Activated B cell treated with CpG ODN at 0.5 μM for 24 hours (primary cell): ENCODE measurements around the gene GYPE. TPM values are rescaled to one million over a fixed set of nuclear protein-coding genes. Genes with fewer than 3 reads are reported as not detected.
"Not testable (repeated sequence)": the region's sequence is repeated elsewhere in the genome, so short reads cannot be mapped to it uniquely, and the experiment has no call there.

Experiments used
- ATAC-seq: fragments of 200-7000 bp; cut with Tn5 transposase; one replicate; pipeline ENCODE4 v1.10.0; 2021; ENCODE audit warnings: low read depth, mild to moderate bottlenecking, moderate library complexity
- CTCF ChIA-PET: fragments of 350-600 bp; sonication (Branson Sonifier 250); formaldehyde crosslinking; loops from one replicate; lab custom pipeline; 2021; ENCODE audit warnings: antibody characterized with exemption; lab: Charles Lee
- POLR2A ChIA-PET: fragments of 350-600 bp; sonication (Branson Sonifier 250); formaldehyde crosslinking; loops from one replicate; lab custom pipeline; 2021; ENCODE audit warnings: antibody characterized with exemption; lab: Charles Lee
- DNase-seq: peaks from one replicate; pipeline ENCODE4 v3.0.0; 2022
- H3K27ac Mint-ChIP-seq: one replicate; pipeline ENCODE4 v1.8.0; 2020; ENCODE audit warnings: mixed read lengths
- H3K27me3 Mint-ChIP-seq: one replicate; pipeline ENCODE4 v1.8.0; 2021; ENCODE audit warnings: mixed read lengths
- H3K36me3 Mint-ChIP-seq: one replicate; pipeline ENCODE4 v1.8.0; 2021; ENCODE audit warnings: low read depth, mixed read lengths
- H3K4me1 Mint-ChIP-seq: one replicate; pipeline ENCODE4 v1.8.0; 2021; ENCODE audit warnings: mixed read lengths
- H3K4me3 Mint-ChIP-seq: one replicate; pipeline ENCODE4 v1.8.0; 2020; ENCODE audit warnings: mild to moderate bottlenecking, mixed read lengths
- H3K9me3 Mint-ChIP-seq: one replicate; pipeline ENCODE4 v1.8.0; 2020; ENCODE audit warnings: mixed read lengths
- intact Hi-C: fragments of 100-400 bp; cut with micrococcal nuclease; formaldehyde crosslinking; loops from one replicate; pipeline ENCODE4 v1.15.1; 2024
- total RNA-seq: library from RNA; stranded (reverse); gene quantifications from 2 replicates; pipeline ENCODE4 v1.2.3, GENCODE V29; 2022
- TF ChIP-seq, protein P1 (sequence below): fragments of 200-600 bp; IDR thresholded peaks from one replicate; pipeline ENCODE4 v1.8.0; 2022; ENCODE audit warnings: antibody characterized with exemption, mild to moderate bottlenecking

The GYPE gene
- 3.7 and 4.0 TPM in 2 replicates for total RNA-seq

DNA sequence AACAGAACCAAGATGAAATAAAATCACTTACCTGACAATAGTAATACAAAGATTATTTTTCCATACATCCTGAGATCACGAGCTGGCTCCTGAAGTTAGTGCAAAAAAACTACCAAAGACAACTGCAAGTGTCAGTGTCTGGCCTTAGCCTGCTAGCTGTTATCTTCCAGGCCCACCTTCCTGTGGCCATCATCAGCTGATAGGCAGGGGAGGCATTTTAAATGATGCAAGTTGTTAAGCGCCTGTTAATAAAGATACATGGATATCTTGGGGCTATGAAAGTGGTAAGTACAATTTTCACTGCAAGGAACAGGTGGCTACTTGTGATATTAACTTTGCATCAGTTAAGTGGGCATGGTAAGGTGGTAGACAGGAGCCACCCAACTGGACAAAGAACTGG, at the start of gene GYPE:
TSS of gene GYPE (minus strand) at position 120 of the 400 bp plus-strand sequence. CDS start at position 68, 52 bp downstream.
- DNase-seq, H3K4me3 Mint-ChIP-seq, H3K9me3 Mint-ChIP-seq, H3K27ac Mint-ChIP-seq, intact Hi-C loops, H3K27me3 Mint-ChIP-seq, POLR2A ChIA-PET, ATAC-seq, CTCF ChIA-PET, H3K36me3 Mint-ChIP-seq: not testable (repeated sequence)
- H3K4me1 Mint-ChIP-seq, result peaks cover 24% of the 10 kb centered on the region

DNA sequence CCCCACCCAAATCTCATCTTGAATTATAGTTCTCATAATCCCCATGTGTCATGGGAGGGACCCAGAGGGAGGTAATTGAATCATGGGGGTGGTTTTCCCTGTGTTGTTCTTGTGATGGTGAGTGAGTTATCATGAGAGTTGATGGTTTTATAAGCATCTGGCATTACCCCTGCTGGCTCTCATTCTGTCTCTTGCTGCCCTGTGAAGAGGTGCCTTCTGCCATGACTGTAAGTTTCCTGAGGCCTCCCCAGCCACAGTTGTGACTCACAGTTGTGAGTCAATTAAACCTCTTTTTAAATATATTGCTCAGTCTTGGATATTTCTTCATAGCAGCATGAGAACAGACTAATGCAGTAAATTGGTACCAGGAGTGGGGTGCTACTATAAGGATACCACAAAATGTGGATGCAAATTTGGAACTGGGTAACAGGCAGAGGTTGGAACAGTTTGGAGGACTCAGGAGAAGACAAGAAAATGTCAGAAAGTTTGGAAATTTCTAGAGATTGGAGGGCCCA, 46.2 kb upstream of the GYPE start:
- DNase-seq, ATAC-seq, H3K27ac Mint-ChIP-seq, H3K4me3 Mint-ChIP-seq, H3K36me3 Mint-ChIP-seq, intact Hi-C loops, POLR2A ChIA-PET, CTCF ChIA-PET, H3K4me1 Mint-ChIP-seq, H3K9me3 Mint-ChIP-seq, H3K27me3 Mint-ChIP-seq: not testable (repeated sequence)

DNA sequence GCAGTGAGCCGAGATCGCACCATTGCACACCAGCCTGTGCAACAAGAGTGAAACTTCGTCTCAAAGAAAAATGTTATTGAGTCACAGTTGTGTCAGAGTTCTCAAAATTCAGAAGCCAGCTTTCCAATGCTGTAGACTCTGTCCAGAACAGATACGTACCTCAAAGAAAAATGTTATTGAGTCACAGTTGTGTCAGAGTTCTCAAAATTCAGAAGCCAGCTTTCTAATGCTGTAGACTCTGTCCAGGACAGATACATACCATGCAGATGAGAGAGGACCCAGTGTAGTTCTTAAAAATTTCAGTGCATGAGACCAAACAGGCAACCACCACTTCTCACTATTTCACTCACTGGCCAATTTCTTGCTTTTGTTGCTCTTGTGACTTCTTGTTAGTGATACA, 45.6 kb upstream of the GYPE start:
- DNase-seq, H3K4me3 Mint-ChIP-seq, ATAC-seq, H3K27me3 Mint-ChIP-seq, POLR2A ChIA-PET, H3K27ac Mint-ChIP-seq, H3K4me1 Mint-ChIP-seq, H3K9me3 Mint-ChIP-seq, CTCF ChIA-PET, H3K36me3 Mint-ChIP-seq, intact Hi-C loops: not testable (repeated sequence)

DNA sequence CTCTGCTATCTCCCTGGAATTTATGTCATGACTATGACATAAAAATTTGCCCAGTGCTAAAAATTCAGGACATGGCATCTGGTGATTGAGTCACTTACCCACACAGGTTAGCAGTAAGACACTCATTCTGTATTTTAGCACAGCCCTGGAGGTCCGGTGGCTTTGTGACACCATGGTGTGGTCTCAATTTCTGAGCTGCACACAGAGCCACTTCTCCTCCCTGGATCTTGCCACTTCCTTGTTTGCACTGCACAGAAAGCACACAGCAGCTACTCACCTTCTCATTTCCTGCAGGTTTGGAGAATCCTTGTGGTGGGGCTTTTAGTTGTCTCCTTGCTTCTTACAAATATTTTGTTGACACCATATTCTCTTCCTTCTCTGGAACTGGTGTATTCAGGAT, 44.8 kb upstream of the GYPE start:
- DNase-seq, H3K4me3 Mint-ChIP-seq, POLR2A ChIA-PET, intact Hi-C loops, H3K36me3 Mint-ChIP-seq, ATAC-seq, H3K4me1 Mint-ChIP-seq, H3K27ac Mint-ChIP-seq, H3K27me3 Mint-ChIP-seq, CTCF ChIA-PET, H3K9me3 Mint-ChIP-seq: not testable (repeated sequence)

DNA sequence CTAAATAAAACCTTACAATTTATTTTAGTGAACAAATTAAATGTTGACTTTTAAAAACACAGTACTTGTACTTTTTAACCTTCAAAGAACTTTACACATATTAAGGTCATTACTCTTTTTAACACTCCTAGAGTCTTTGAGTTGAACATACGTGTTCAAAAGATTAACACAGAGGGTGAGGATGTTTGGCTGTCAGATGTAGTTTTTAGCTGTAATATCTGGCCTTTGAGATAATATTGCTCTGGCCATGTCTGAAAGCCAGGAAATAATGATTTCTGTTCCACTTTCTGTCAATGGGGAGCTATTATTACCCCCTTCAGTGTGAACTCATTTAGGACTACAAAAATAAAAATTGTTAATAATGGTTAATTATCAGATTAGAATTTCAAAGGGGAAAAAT, 42.1 kb upstream of the GYPE start:
- DNase-seq, H3K27me3 Mint-ChIP-seq, POLR2A ChIA-PET, H3K36me3 Mint-ChIP-seq, intact Hi-C loops, ATAC-seq, H3K4me3 Mint-ChIP-seq, H3K27ac Mint-ChIP-seq, H3K9me3 Mint-ChIP-seq, CTCF ChIA-PET, H3K4me1 Mint-ChIP-seq: not testable (repeated sequence)

DNA sequence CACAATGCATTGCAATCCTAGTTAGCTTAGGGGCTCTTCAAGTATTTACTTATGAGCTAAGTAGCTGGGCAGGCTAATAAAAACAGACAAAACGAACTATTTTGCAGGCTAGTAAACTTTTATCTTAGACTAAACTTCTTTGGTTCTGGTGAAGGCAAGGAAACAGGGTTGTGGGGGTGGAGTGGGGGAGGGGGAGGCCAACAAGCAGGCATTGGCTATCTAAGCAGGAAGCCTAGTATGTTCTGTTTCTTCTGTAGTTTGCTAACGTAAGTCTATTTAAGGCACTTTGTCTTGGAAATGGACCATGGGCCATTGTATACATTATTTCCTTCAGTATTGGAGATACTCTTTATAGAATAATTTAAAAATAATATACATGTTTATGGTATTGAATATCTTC, 35.3 kb upstream of the GYPE start:
- CTCF ChIA-PET, result not testable (repeated sequence)

DNA sequence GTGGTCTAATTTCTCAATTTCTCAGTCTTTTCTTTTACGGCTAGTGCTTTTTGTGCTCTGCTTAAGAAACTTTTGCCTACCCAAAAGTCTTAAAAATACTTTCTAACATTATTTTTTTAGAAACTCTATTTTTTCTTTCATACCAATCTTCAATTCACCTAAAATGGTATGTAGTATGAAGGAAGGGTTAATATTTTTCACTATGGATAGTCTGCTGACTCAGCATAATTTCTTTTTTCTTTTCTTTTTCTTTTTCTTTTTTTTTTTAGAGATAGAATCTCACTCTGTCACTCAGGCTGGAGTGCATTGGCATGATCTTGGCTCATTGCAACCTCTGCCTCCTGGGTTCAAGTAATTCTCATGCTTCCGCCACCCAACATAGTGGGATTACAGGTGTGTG, 34.2 kb upstream of the GYPE start:
- Mint-ChIP-seq H3K36me3 (no peaks in the 10 kb centered on the region), H3K9me3 (no peaks in the 10 kb centered on the region), H3K4me3 (no peak overlapping the region), H3K27me3 (no peaks in the 10 kb centered on the region), H3K4me1 (no peaks in the 10 kb centered on the region), H3K27ac (no peak overlapping the region)
- POLR2A ChIA-PET, result no interaction called here
- intact Hi-C loops, result no loop called here
- DNase-seq (no peak), ATAC-seq (no peak)
- CTCF ChIA-PET, result no interaction called here
- TF ChIP-seq, protein P1, sequence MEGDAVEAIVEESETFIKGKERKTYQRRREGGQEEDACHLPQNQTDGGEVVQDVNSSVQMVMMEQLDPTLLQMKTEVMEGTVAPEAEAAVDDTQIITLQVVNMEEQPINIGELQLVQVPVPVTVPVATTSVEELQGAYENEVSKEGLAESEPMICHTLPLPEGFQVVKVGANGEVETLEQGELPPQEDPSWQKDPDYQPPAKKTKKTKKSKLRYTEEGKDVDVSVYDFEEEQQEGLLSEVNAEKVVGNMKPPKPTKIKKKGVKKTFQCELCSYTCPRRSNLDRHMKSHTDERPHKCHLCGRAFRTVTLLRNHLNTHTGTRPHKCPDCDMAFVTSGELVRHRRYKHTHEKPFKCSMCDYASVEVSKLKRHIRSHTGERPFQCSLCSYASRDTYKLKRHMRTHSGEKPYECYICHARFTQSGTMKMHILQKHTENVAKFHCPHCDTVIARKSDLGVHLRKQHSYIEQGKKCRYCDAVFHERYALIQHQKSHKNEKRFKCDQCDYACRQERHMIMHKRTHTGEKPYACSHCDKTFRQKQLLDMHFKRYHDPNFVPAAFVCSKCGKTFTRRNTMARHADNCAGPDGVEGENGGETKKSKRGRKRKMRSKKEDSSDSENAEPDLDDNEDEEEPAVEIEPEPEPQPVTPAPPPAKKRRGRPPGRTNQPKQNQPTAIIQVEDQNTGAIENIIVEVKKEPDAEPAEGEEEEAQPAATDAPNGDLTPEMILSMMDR, result no peak

More for the DNA sequence above, 35.3 kb upstream of the GYPE start:
- H3K9me3 Mint-ChIP-seq, ATAC-seq, DNase-seq, POLR2A ChIA-PET, H3K4me3 Mint-ChIP-seq, H3K36me3 Mint-ChIP-seq, H3K27ac Mint-ChIP-seq, intact Hi-C loops, H3K27me3 Mint-ChIP-seq, H3K4me1 Mint-ChIP-seq: not testable (repeated sequence)

DNA sequence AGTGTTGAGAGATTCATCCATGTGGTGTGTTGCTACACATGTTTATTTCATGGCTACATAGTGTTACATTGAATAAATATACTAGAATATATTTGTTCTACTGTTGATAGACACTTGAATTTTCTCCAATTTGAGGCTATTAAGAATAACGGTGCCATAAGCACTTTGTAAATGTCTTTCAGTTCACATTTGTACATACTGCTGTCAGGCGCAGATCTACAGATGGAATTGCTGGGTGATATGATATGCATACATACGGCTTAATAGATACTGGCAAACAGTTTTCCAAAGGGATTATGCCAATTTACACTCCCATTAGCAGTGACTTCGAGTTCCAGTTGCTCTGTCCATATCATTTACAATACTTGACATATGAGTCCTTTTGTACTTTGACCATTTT, 33.5 kb upstream of the GYPE start:
- DNase-seq, intact Hi-C loops, CTCF ChIA-PET, H3K9me3 Mint-ChIP-seq, ATAC-seq, H3K4me1 Mint-ChIP-seq, H3K27ac Mint-ChIP-seq, H3K4me3 Mint-ChIP-seq, H3K36me3 Mint-ChIP-seq, POLR2A ChIA-PET, H3K27me3 Mint-ChIP-seq: not testable (repeated sequence)
